Keratinocyte (primary cell): ENCODE data around the gene ZGPAT. TPM values are rescaled to one million over a fixed set of nuclear protein-coding genes. Genes with fewer than 3 reads are reported as not detected.
A peak's percentile ranks its signal among the peaks of the same experiment; 100 is the strongest.

Experiments used
- DNase-seq: peaks from one replicate; pipeline ENCODE4 v3.0.0-alpha.2; 2011; ENCODE audit warnings: low read depth, missing footprints, low spot score
- FAIRE-seq: peaks from 2 replicates; lab custom pipeline; 2011; peaks lifted over from hg19 to GRCh38; lab: Jason Lieb, UNC
- H2AFZ ChIP-seq: 2 replicates; pipeline ENCODE4 v1.6.0; 2012; ENCODE audit warnings: low read length, control low read depth, inconsistent platforms; ENCODE audit not compliant: control insufficient read depth
- H3K27ac ChIP-seq: 2 replicates; pipeline ENCODE4 v1.5.1; 2011; ENCODE audit warnings: low read length; ENCODE audit not compliant: control insufficient read depth, insufficient read depth
- H3K27me3 ChIP-seq: 3 replicates; pipeline ENCODE4 v1.6.0; 2011; ENCODE audit warnings: low read length; ENCODE audit not compliant: control insufficient read depth, insufficient read depth; ENCODE audit errors: extremely low read depth
- H3K36me3 ChIP-seq, 2 experiments: 2 replicates in 1 of 2; 3 replicates in 1 of 2; pipeline ENCODE4 v1.5.1; 2011; ENCODE audit warnings: low read length in 2 of 2, mild to moderate bottlenecking in 1 of 2; ENCODE audit not compliant: control insufficient read depth in 2 of 2, insufficient read depth in 2 of 2; ENCODE audit errors: extremely low read depth in 1 of 2
- H3K4me1 ChIP-seq: 3 replicates; pipeline ENCODE4 v1.5.1; 2011; ENCODE audit warnings: low read length; ENCODE audit not compliant: control insufficient read depth, insufficient read depth; ENCODE audit errors: extremely low read depth
- H3K4me2 ChIP-seq: 3 replicates; pipeline ENCODE4 v1.6.0; 2011; ENCODE audit warnings: low read depth, low read length; ENCODE audit not compliant: control insufficient read depth, insufficient read depth; ENCODE audit errors: extremely low read depth
- H3K4me3 ChIP-seq, 3 experiments: fragments of 200-600 bp in 1 of 3; sonication (generic) in 1 of 3; 2 replicates in 2 of 3; 3 replicates in 1 of 3; pipeline ENCODE4 v1.5.1; 2011 to 2016; ENCODE audit warnings: low read length in 3 of 3, mild to moderate bottlenecking in 3 of 3, control low read depth in 2 of 3, inconsistent platforms in 1 of 3, low read depth in 1 of 3, mixed read lengths in 1 of 3, mixed run types in 1 of 3, moderate library complexity in 1 of 3; ENCODE audit not compliant: control insufficient read depth in 2 of 3, insufficient read depth in 2 of 3; ENCODE audit errors: extremely low read depth in 1 of 3
- H3K79me2 ChIP-seq: 2 replicates; pipeline ENCODE4 v1.6.0; 2012; ENCODE audit warnings: low read length; ENCODE audit not compliant: control insufficient read depth, insufficient read depth
- H3K9ac ChIP-seq: 3 replicates; pipeline ENCODE4 v1.6.0; 2011; ENCODE audit warnings: low read length; ENCODE audit not compliant: control insufficient read depth, insufficient read depth; ENCODE audit errors: extremely low read depth
- H3K9me1 ChIP-seq: 3 replicates; pipeline ENCODE4 v1.6.0; 2011; ENCODE audit warnings: low read length; ENCODE audit not compliant: control insufficient read depth, insufficient read depth; ENCODE audit errors: extremely low read depth
- H3K9me3 ChIP-seq: 2 replicates; pipeline ENCODE4 v1.5.1; 2012; ENCODE audit warnings: low read depth, low read length; ENCODE audit not compliant: control insufficient read depth
- H4K20me1 ChIP-seq: 3 replicates; pipeline ENCODE4 v1.6.0; 2011; ENCODE audit warnings: low read length; ENCODE audit not compliant: control insufficient read depth, insufficient read depth; ENCODE audit errors: extremely low read depth
- CTCF ChIP-seq, 3 experiments: IDR thresholded peaks in 1 of 3; conservative IDR thresholded peaks in 1 of 3; optimal IDR thresholded peaks in 1 of 3; 2 replicates in 2 of 3; 3 replicates in 1 of 3; pipeline versions ENCODE3 to v1.5.1; 2011; ENCODE audit warnings: low read length in 3 of 3, mild to moderate bottlenecking in 3 of 3, moderate library complexity in 2 of 3, control low read depth in 1 of 3, inconsistent platforms in 1 of 3; ENCODE audit not compliant: insufficient read depth in 2 of 3; ENCODE audit errors: extremely low read depth in 1 of 3
- EZH2 ChIP-seq: IDR thresholded peaks from one replicate; pipeline ENCODE4 v1.6.1; 2012; ENCODE audit warnings: inconsistent platforms, mild to moderate bottlenecking, low read length, moderate library complexity
- dilution Hi-C: fragments of 300-500 bp; cut with MboI; formaldehyde crosslinking; loops from one replicate; pipeline ENCODE4 v1.7.0; 2020; ENCODE audit warnings: low sequenced_read_pairs; ENCODE audit not compliant: extremely low pct_ligation_motif_present
- polyA plus RNA-seq, 5 experiments: library from polyadenylated mRNA; depleted of rRNA in 3 of 5; stranded (reverse) in 3 of 5; stranded (forward) in 1 of 5; unstranded in 1 of 5; fragments of >200 nt; gene quantifications; 1 replicate in 1 of 5; 2 replicates in 3 of 5; 3 replicates in 1 of 5; pipeline versions ENCODE4 v1.2.1 to v1.2.3, GENCODE V29; 2011 to 2012; ENCODE audit warnings: missing spikeins in 2 of 5, low read depth in 1 of 5, low replicate concordance in 1 of 5

The ZGPAT gene
- polyA plus RNA-seq, 1 donor (not counting 4 experiments of a cell fraction or from before 2014, with no cell fraction given), result 7.8 TPM

DNA sequence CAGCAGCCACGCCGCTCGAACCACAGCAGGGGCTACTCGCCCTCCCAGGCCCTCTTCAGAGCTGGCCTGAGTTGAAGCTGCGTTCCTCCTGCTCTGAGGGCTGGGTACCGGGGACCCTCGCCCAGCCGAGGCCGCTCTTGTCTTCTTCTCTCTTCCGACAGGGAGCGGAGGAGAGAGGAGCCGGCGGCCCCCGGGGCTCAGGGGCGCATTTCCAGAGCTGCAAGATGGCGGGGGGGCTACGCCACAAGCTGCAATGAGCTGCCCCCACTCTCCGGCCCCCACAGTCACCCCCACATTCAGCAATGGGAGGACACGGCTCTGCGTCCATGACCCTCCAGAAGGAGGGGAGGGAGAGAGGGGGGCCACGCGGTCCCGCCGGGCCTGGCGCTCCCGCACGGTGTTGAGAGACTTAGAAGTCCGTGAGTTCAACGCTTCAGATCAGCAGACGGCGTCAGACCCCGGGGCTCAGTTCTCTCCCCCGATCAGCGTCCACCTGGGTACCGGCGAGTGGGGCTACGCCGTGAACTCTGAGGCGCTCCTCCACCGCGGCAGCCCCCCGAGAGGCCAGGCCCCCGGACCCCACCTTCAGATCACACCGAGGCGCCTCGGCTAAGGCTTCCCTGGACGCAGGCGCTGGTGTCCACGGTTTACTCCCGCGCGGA lies 63.3 kb downstream of the ZGPAT start:
- no peak overlapping the region for H3K27ac ChIP-seq
- H3K9me1 ChIP-seq, result no peaks in the 10 kb centered on the region
- dilution Hi-C loops, result no loop called here
- H3K79me2 ChIP-seq, result no peaks in the 10 kb centered on the region
- no peak for DNase-seq
- no peak for FAIRE-seq
- H3K36me3 ChIP-seq, result no peaks in the 10 kb centered on the region
- TF ChIP-seq CTCF (optimal IDR thresholded peaks at IDR 0.05 in 1 of 3, IDR thresholded peaks at IDR 0.05 in 1 of 3, conservative IDR thresholded peaks at IDR 0.05 in 1 of 3; ENCODE audit: extremely low read depth in 1 of 3, insufficient read depth in 2 of 3, low read length in 3 of 3) (no peak), EZH2 (no peak)
- no peak overlapping the region for H3K9ac ChIP-seq
- no peaks in the 10 kb centered on the region for H4K20me1 ChIP-seq
- no peaks in the 10 kb centered on the region for H3K9me3 ChIP-seq
- H2AFZ ChIP-seq, result no peak overlapping the region
- no peak overlapping the region for H3K4me2 ChIP-seq
- peaks cover 7% of the 10 kb centered on the region for H3K4me1 ChIP-seq
- peaks cover 14% of the 10 kb centered on the region for H3K27me3 ChIP-seq
- H3K4me3 ChIP-seq, result no peak overlapping the region

GRCh38 chr20:63772781-63773518 lies 65.1 kb downstream of the ZGPAT start:
- dilution Hi-C loops, result no loop called here
- no peak overlapping the region for H3K4me3 ChIP-seq
- no peaks in the 10 kb centered on the region for H3K36me3 ChIP-seq
- H3K27ac ChIP-seq, result no peak overlapping the region
- peak overlapping the region; percentile 22 for H2AFZ ChIP-seq
- peak overlapping the region; percentile 16 for H3K4me2 ChIP-seq
- H3K4me1 ChIP-seq, result peaks cover 7% of the 10 kb centered on the region
- peaks cover 14% of the 10 kb centered on the region for H3K27me3 ChIP-seq
- H3K9me1 ChIP-seq, result no peaks in the 10 kb centered on the region
- H3K9ac ChIP-seq, result no peak overlapping the region
- no peaks in the 10 kb centered on the region for H4K20me1 ChIP-seq
- H3K79me2 ChIP-seq, result no peaks in the 10 kb centered on the region
- H3K9me3 ChIP-seq, result no peaks in the 10 kb centered on the region
- DNase-seq, result no peak
- TF ChIP-seq EZH2 (no peak), CTCF (optimal IDR thresholded peaks at IDR 0.05 in 1 of 3, IDR thresholded peaks at IDR 0.05 in 1 of 3, conservative IDR thresholded peaks at IDR 0.05 in 1 of 3; ENCODE audit: extremely low read depth in 1 of 3, insufficient read depth in 2 of 3, low read length in 3 of 3) (no peak)
- FAIRE-seq, result no peak
